WI38 (cell line): ENCODE measurements around the gene SGK1.

Experiments used
- H3K4me3 ChIP-seq: 2 replicates; pipeline ENCODE4 v1.5.1; 2011; ENCODE audit warnings: low read depth, mild to moderate bottlenecking, control low read depth, low read length
- CTCF ChIP-seq: IDR thresholded peaks from 2 replicates; pipeline ENCODE4 v1.5.1; 2012; ENCODE audit warnings: low read depth, mild to moderate bottlenecking, control low read depth, low read length

SGK1 gene

GRCh38 chr6:134178161-134179044 lies 139.5 kb downstream of the SGK1 start:
- peak; percentile 85 for TF ChIP-seq CTCF
- H3K4me3 ChIP-seq = peak overlapping the region; percentile 54

- H3K4me3 ChIP-seq = peak overlapping the region; percentile 54
- TF ChIP-seq CTCF = no peak
Measured at GRCh38 chr6:134177753-134178160, 140.2 kb downstream of the SGK1 start.

- TF ChIP-seq CTCF = no peak
- no peak overlapping the region for H3K4me3 ChIP-seq
Measured at GRCh38 chr6:134177236-134177635, 140.7 kb downstream of the SGK1 start.

GRCh38 chr6:134176264-134176975 lies 141.5 kb downstream of the SGK1 start:
- TF ChIP-seq CTCF = no peak
- peak overlapping the region; percentile 76 for H3K4me3 ChIP-seq

GRCh38 chr6:134175532-134176263 lies 142.2 kb downstream of the SGK1 start:
- no peak for TF ChIP-seq CTCF
- peak overlapping the region; percentile 76 for H3K4me3 ChIP-seq

- peak overlapping the region; percentile 76 for H3K4me3 ChIP-seq
- no peak for TF ChIP-seq CTCF
Measured at GRCh38 chr6:134174672-134175531, 143.0 kb downstream of the SGK1 start.
